CD4-positive, CD25-positive, alpha-beta regulatory T cell (primary cell): ENCODE measurements around the gene SNAPC4. TPM values are rescaled to one million over a fixed set of nuclear protein-coding genes. Genes with fewer than 3 reads are reported as not detected.
"Not testable (repeated sequence)": the region's sequence is repeated elsewhere in the genome, so short reads cannot be mapped to it uniquely, and the experiment has no call there.

Experiments
- ATAC-seq, 2 donors: fragments of 150-1000 bp; cut with Tn5 transposase; one replicate each; pipeline ENCODE4 v1.10.0; 2021; ENCODE audit warnings: low read depth in 2 of 2, moderate number of reproducible peaks in 2 of 2, moderate library complexity in 1 of 2
- DNase-seq, 3 donors: peaks; one replicate each; pipeline versions ENCODE4 v3.0.0 to v3.0.0-alpha.2; 2012 to 2022; ENCODE audit warnings: mixed read lengths in 1 of 3
- H3K27ac ChIP-seq: one replicate; pipeline ENCODE4 v1.7.0; 2013; ENCODE audit warnings: mild to moderate bottlenecking, low read length; ENCODE audit not compliant: insufficient read depth, poor library complexity, severe bottlenecking
- H3K27me3 ChIP-seq: one replicate; pipeline ENCODE4 v1.7.0; 2013; ENCODE audit warnings: low read length; ENCODE audit not compliant: control insufficient read depth, insufficient read depth
- H3K36me3 ChIP-seq: one replicate; pipeline ENCODE4 v1.7.0; 2013; ENCODE audit warnings: mild to moderate bottlenecking, low read length, moderate library complexity; ENCODE audit not compliant: control insufficient read depth, insufficient read depth
- H3K4me1 ChIP-seq: 2 replicates; pipeline ENCODE4 v1.7.0; 2013; ENCODE audit warnings: mild to moderate bottlenecking, low read length; ENCODE audit not compliant: insufficient read depth, control insufficient read depth, poor library complexity, severe bottlenecking
- H3K4me3 ChIP-seq: one replicate; pipeline ENCODE4 v1.7.0; 2013; ENCODE audit warnings: low read depth, mild to moderate bottlenecking, low read length, moderate library complexity
- H3K9me3 ChIP-seq, 2 experiments: 1 replicate in 1 of 2; 2 replicates in 1 of 2; pipeline ENCODE4 v1.7.0; 2013; ENCODE audit warnings: low read length in 2 of 2, mild to moderate bottlenecking in 1 of 2, moderate library complexity in 1 of 2; ENCODE audit not compliant: control insufficient read depth in 2 of 2
- H3K27ac Mint-ChIP-seq, 3 donors: one replicate each; pipeline ENCODE4 v1.8.0; 2020 to 2022; ENCODE audit warnings: mild to moderate bottlenecking in 3 of 3, mixed read lengths in 3 of 3, moderate library complexity in 2 of 3
- H3K27me3 Mint-ChIP-seq: one replicate; pipeline ENCODE4 v1.8.0; 2022; ENCODE audit warnings: mild to moderate bottlenecking, mixed read lengths
- H3K36me3 Mint-ChIP-seq: one replicate; pipeline ENCODE4 v1.8.0; 2020; ENCODE audit warnings: mixed read lengths
- H3K4me1 Mint-ChIP-seq, 4 donors: one replicate each; pipeline ENCODE4 v1.8.0; 2020 to 2022; ENCODE audit warnings: mixed read lengths in 4 of 4, mild to moderate bottlenecking in 1 of 4
- H3K4me3 Mint-ChIP-seq, 4 donors: one replicate each; pipeline ENCODE4 v1.8.0; 2020 to 2022; ENCODE audit warnings: mild to moderate bottlenecking in 4 of 4, mixed read lengths in 4 of 4, moderate library complexity in 3 of 4
- H3K9me3 Mint-ChIP-seq, 7 donors: one replicate each; pipeline ENCODE4 v1.8.0; 2020 to 2022; ENCODE audit warnings: mixed read lengths in 7 of 7, mild to moderate bottlenecking in 3 of 7, moderate library complexity in 2 of 7
- polyA plus RNA-seq, 4 donors: library from polyadenylated mRNA; unstranded; fragments of 300-500 nt; fragmentation: Illumina TruSeq; gene quantifications; one replicate each; pipeline ENCODE4 v1.2.3, GENCODE V29; 2021
- total RNA-seq: library from RNA; stranded (reverse); gene quantifications from one replicate; pipeline ENCODE4 v1.2.3, GENCODE V29; 2022

SNAPC4 gene
- total and polyA plus RNA-seq, 5 donors from 2014 or later, result 0.40 to 13.3 (median 1.1) TPM

- Mint-ChIP-seq H3K27ac (no peak overlapping the region), H3K36me3 (peaks cover 3% of the 10 kb centered on the region), H3K4me3 (no peak overlapping the region), H3K9me3 (no peaks in the 10 kb centered on the region), H3K4me1 (peaks cover 0 to 3% (median 2%) of the 10 kb centered on the region in 4 donors), H3K27me3 (no peaks in the 10 kb centered on the region)
- Histone ChIP-seq H3K4me1 (no peaks in the 10 kb centered on the region), H3K9me3 (no peaks in the 10 kb centered on the region), H3K4me3 (no peak overlapping the region), H3K36me3 (peaks cover 13% of the 10 kb centered on the region), H3K27me3 (no peaks in the 10 kb centered on the region), H3K27ac (no peak overlapping the region)
- no peak for ATAC-seq
- DNase-seq, result no peak
Measured at GRCh38 chr9:136430588-136431234, 30.7 kb upstream of the SNAPC4 start.

DNA sequence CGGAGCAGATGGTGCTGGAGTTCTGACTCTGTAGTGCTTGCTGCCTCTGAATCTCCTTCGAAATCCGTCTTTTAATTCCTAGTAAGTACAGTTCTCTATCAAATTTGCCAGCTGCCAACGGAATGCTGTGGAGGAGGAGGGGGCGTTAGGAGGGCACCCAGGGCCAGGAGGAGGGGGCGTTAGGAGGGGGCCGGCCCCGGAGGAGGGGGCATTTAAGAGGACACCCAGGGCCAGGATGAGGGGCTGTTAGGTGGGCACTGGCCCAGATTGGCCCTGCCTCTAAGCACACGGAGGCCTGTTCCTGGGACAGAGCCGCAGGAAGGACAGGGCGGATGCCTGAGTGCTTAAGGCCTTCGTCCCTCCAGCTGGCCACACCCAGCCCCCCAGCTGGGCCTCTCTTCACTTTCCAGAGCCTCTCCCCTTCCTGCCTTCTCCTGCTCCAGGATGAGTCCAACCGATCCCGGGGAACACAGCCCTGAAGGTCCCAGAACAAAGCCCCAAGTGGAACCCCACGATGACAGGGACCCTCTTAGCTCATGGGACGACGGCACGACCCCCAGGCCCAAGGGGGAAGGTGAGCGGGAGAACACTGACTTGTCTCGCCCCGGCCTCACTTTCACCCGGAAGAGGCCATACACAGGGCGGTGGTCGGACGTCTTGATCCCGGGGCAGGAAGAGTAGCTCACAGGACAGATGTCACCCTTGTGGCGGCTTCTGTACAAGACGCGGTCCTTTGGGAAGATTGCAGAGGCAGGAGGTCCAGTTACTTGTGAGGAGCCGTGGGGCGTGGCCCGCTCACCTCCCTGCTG lies 29.9 kb upstream of the SNAPC4 start:
- no peak for ATAC-seq
- Mint-ChIP-seq H3K4me1 (no peaks in the 10 kb centered on the region), H3K9me3 (no peaks in the 10 kb centered on the region), H3K4me3 (no peak overlapping the region), H3K36me3 (no peaks in the 10 kb centered on the region), H3K27ac (no peak overlapping the region), H3K27me3 (no peaks in the 10 kb centered on the region)
- Histone ChIP-seq H3K4me1 (no peaks in the 10 kb centered on the region), H3K36me3 (peaks cover 13% of the 10 kb centered on the region), H3K4me3 (no peak overlapping the region), H3K27ac (no peak overlapping the region), H3K9me3 (no peaks in the 10 kb centered on the region), H3K27me3 (no peaks in the 10 kb centered on the region)
- DNase-seq, result no peak

- Mint-ChIP-seq H3K9me3 (no peaks in the 10 kb centered on the region), H3K27me3 (no peaks in the 10 kb centered on the region), H3K4me3 (no peak overlapping the region), H3K27ac (no peak overlapping the region), H3K4me1 (no peaks in the 10 kb centered on the region), H3K36me3 (no peaks in the 10 kb centered on the region)
- no peaks in the 10 kb centered on the region for H3K4me1 ChIP-seq
- no peak overlapping the region for H3K27ac ChIP-seq
- no peaks in the 10 kb centered on the region for H3K27me3 ChIP-seq
- H3K4me3 ChIP-seq, result no peak overlapping the region
- no peak for ATAC-seq
- H3K9me3 ChIP-seq, result no peaks in the 10 kb centered on the region
- H3K36me3 ChIP-seq, result peaks cover 18% of the 10 kb centered on the region
- DNase-seq, result no peak
Measured at GRCh38 chr9:136429075-136429628, 29.2 kb upstream of the SNAPC4 start.

- ATAC-seq (no peak), DNase-seq (no peak)
- Mint-ChIP-seq H3K36me3 (peaks cover 2% of the 10 kb centered on the region), H3K27me3 (no peaks in the 10 kb centered on the region), H3K4me3 (no peak overlapping the region), H3K9me3 (no peaks in the 10 kb centered on the region), H3K27ac (no peak overlapping the region), H3K4me1 (no peaks in the 10 kb centered on the region)
- Histone ChIP-seq H3K4me1 (no peaks in the 10 kb centered on the region), H3K9me3 (no peaks in the 10 kb centered on the region), H3K27me3 (no peaks in the 10 kb centered on the region), H3K36me3 (peaks cover 39% of the 10 kb centered on the region), H3K27ac (no peak overlapping the region), H3K4me3 (no peak overlapping the region)
Measured at GRCh38 chr9:136426787-136427186, 26.8 kb upstream of the SNAPC4 start.

DNA sequence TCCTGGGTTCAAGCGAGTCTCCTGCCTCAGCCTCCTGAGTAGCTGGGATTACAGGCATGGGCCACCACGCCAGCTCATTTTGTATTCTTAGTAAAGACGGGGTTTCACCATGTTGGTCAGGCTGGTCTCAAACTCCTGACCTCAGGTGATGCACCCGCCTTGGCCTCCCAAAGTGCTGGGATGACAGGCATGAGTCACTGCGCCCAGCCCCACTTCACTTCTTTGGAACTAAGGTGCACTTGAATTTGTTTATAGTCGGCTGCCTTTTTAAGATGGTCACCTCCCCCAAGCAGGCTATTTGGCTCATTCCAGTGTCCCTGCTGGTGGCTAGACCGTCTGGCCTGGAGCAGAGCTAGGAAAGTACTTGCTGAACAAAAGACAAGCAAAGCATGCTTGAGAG lies 25.4 kb upstream of the SNAPC4 start:
- H3K27me3 Mint-ChIP-seq, ATAC-seq, H3K4me3 ChIP-seq, H3K9me3 ChIP-seq, H3K4me1 Mint-ChIP-seq, H3K4me3 Mint-ChIP-seq, H3K9me3 Mint-ChIP-seq, DNase-seq, H3K27me3 ChIP-seq, H3K4me1 ChIP-seq, H3K27ac ChIP-seq, H3K36me3 Mint-ChIP-seq: not testable (repeated sequence)
- H3K27ac Mint-ChIP-seq, result peak overlapping the region in 1 of 3 donors; percentile 66
- H3K36me3 ChIP-seq, result peaks cover 43% of the 10 kb centered on the region

DNA sequence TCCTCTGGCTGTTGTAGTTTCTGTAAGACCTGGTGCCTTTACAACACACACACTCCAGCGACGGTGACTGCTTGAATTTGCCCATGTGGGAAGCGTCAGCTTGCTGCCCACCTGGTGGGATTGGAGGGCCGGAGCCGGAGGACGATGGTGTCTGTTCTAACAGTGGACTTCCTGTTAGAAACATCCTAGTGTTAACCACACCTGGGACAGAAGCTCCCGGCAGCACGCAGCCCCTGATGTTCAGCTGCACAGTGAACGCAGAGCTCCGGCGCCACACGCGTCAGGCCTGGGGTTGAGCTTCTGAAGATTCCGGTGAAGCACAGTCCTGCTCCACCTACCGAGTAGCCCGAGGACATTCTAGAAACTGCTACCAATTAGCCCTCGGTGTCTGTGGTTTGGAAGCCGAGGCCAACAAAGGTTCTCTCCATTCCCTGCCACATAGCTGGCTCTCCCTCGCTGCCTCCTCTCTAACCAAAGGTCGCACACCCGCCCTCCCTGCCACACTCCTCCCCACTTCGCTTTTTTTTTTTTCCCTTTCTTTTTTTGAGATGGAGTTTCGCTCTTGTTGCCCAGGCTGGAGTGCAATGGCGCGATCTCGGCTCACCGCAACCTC lies 24.9 kb upstream of the SNAPC4 start:
- Mint-ChIP-seq H3K36me3 (peaks cover 2% of the 10 kb centered on the region), H3K4me3 (no peak overlapping the region), H3K27ac (peak overlapping the region in 1 of 3 donors; percentile 66), H3K9me3 (no peaks in the 10 kb centered on the region), H3K27me3 (no peaks in the 10 kb centered on the region), H3K4me1 (no peaks in the 10 kb centered on the region)
- Histone ChIP-seq H3K36me3 (peaks cover 39% of the 10 kb centered on the region), H3K4me1 (no peaks in the 10 kb centered on the region), H3K9me3 (no peaks in the 10 kb centered on the region), H3K27me3 (no peaks in the 10 kb centered on the region), H3K4me3 (no peak overlapping the region), H3K27ac (no peak overlapping the region)
- DNase-seq (no peak), ATAC-seq (no peak)

DNA sequence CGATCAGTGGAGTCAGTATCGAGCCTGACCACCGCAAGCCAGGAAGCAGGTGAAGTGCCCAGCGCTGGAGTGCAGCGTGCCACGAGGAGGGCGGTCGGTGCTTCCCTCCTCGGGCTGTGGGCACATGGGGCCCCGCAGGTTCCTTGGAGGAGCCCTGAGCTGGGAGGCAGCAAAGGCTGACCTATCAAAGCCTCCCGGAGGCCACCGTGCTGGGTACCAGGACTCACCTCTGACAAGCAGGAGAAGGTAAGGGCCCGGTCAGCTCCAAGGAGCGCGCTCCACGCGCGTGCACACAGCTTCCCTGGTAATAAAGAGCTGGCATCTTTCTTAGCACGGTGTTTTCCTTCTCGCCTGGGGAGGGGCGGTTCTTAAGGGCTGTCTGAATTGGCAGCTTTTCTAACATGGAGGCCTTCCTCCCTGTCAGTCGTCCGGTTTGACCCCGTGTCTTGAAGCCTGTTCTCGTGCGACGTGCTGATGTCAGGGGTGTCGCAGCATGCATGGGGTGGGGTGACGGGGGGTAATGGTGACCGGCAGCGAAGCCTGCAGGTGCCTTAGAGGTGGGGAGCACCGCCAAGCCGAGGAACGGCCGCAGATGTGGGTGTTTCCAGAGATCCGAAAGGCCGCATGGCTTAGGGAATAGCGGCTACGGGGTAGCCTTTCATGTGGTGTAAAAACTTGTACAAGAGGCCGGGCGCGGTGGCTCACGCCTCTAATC lies 23.6 kb upstream of the SNAPC4 start:
- H3K27ac ChIP-seq, result no peak overlapping the region
- Mint-ChIP-seq H3K9me3 (no peaks in the 10 kb centered on the region), H3K36me3 (peaks cover 5% of the 10 kb centered on the region), H3K27ac (no peak overlapping the region), H3K4me1 (no peaks in the 10 kb centered on the region), H3K27me3 (no peaks in the 10 kb centered on the region), H3K4me3 (no peak overlapping the region)
- ATAC-seq (no peak), DNase-seq (no peak)
- peaks cover 48% of the 10 kb centered on the region for H3K36me3 ChIP-seq
- H3K27me3 ChIP-seq, result no peaks in the 10 kb centered on the region
- H3K4me1 ChIP-seq, result no peaks in the 10 kb centered on the region
- H3K4me3 ChIP-seq, result no peak overlapping the region
- H3K9me3 ChIP-seq, result no peaks in the 10 kb centered on the region
